K562 (cell line): ENCODE measurements around the gene ZNF644. TPM values are rescaled to one million over a fixed set of nuclear protein-coding genes. Genes with fewer than 3 reads are reported as not detected.

ENCODE experiments used
- ATF4 ChIP-seq: fragments of 450-650 bp; formaldehyde crosslinking; IDR thresholded peaks from 2 replicates; pipeline ENCODE4 v1.4.0; 2022; ENCODE audit warnings: mild to moderate bottlenecking, moderate library complexity
- BRD4 ChIP-seq: fragments of 200-600 bp; sonication (generic); IDR thresholded peaks from 2 replicates; pipeline ENCODE4 v1.6.1; 2017; ENCODE audit warnings: inconsistent platforms
- CBX2 ChIP-seq: fragments of 200-600 bp; sonication (generic); IDR thresholded peaks from one replicate; pipeline ENCODE4 v1.6.1; 2012; ENCODE audit warnings: mild to moderate bottlenecking, low read length, inconsistent platforms; ENCODE audit not compliant: insufficient read depth, poor library complexity, severe bottlenecking
- ELF2 ChIP-seq: fragments of 250-450 bp; sonication (Bioruptor Pico); IDR thresholded peaks from 2 replicates; pipeline ENCODE4 v1.5.0; 2021; ENCODE audit warnings: mild to moderate bottlenecking
- ESRRB ChIP-seq: fragments of 250-450 bp; sonication (Bioruptor Pico); IDR thresholded peaks from 2 replicates; pipeline ENCODE4 v1.5.0; 2020; ENCODE audit warnings: mild to moderate bottlenecking, moderate library complexity, borderline replicate concordance
- FOS ChIP-seq: IDR thresholded peaks from 3 replicates; pipeline ENCODE4 v1.6.1; 2011; ENCODE audit not compliant: insufficient read length; ENCODE audit errors: extremely low read depth
- FOXJ2 ChIP-seq: fragments of 200-800 bp; sonication (Bioruptor generic); IDR thresholded peaks from 2 replicates; pipeline ENCODE4 v1.6.1; 2016; ENCODE audit warnings: missing genetic modification characterization, missing compliant biosample characterization
- GMEB1 ChIP-seq: fragments of 250-450 bp; sonication (Bioruptor Pico); IDR thresholded peaks from 2 replicates; pipeline ENCODE4 v1.4.0; 2020; ENCODE audit warnings: mild to moderate bottlenecking
- KDM2B ChIP-seq: fragments of 250-450 bp; sonication (Bioruptor Pico); IDR thresholded peaks from 2 replicates; pipeline ENCODE4 v1.8.0; 2021; ENCODE audit warnings: mild to moderate bottlenecking, moderate library complexity
- KLF13 ChIP-seq: fragments of 450-650 bp; IDR thresholded peaks from 2 replicates; pipeline ENCODE4 v1.6.1; 2016; ENCODE audit warnings: missing genetic modification characterization, low read depth, mild to moderate bottlenecking, missing compliant biosample characterization, moderate library complexity, borderline replicate concordance
- L3MBTL2 ChIP-seq: fragments of 450-650 bp; IDR thresholded peaks from 2 replicates; pipeline ENCODE4 v1.6.1; 2016; ENCODE audit warnings: mild to moderate bottlenecking, moderate library complexity
- PKNOX1 ChIP-seq: fragments of 450-650 bp; IDR thresholded peaks from 2 replicates; pipeline ENCODE4 v1.6.1; 2016
- SAFB2 ChIP-seq: fragments of 200-400 bp; formaldehyde crosslinking; IDR thresholded peaks from 2 replicates; pipeline ENCODE4 v1.6.1; 2018; ENCODE audit warnings: borderline replicate concordance, low read length, low read depth, moderate library complexity; ENCODE audit not compliant: severe bottlenecking
- SIRT6 ChIP-seq: IDR thresholded peaks from one replicate; pipeline ENCODE4 v1.6.1; 2012; ENCODE audit warnings: low read depth, mild to moderate bottlenecking, control low read depth, inconsistent platforms, low read length, moderate library complexity
- SMAD2 ChIP-seq: fragments of 150-350 bp; IDR thresholded peaks from 2 replicates; pipeline ENCODE4 v1.6.1; 2014; ENCODE audit warnings: low read depth, mild to moderate bottlenecking, low read length
- TEAD4 ChIP-seq, 2 experiments: sonication (generic) in 1 of 2; formaldehyde crosslinking in 1 of 2; IDR thresholded peaks; 2 replicates each; pipeline versions ENCODE4 v1.6.1 to v1.8.0; 2012 to 2022; ENCODE audit warnings: borderline replicate concordance in 1 of 2, inconsistent platforms in 1 of 2, low read length in 1 of 2, mild to moderate bottlenecking in 1 of 2, missing genetic modification reagents in 1 of 2
- ZNF696 ChIP-seq: fragments of 250-450 bp; sonication (Bioruptor Pico); conservative IDR thresholded peaks from 2 replicates; pipeline ENCODE4 v1.4.0; 2020; ENCODE audit warnings: mild to moderate bottlenecking, moderate library complexity
- ZNF785 ChIP-seq: fragments of 250-450 bp; sonication (Bioruptor Pico); IDR thresholded peaks from 2 replicates; pipeline ENCODE4 v1.4.0; 2020; ENCODE audit warnings: mild to moderate bottlenecking
- polyA plus RNA-seq, 8 experiments: library from polyadenylated mRNA; depleted of rRNA in 4 of 8; stranded (reverse) in 5 of 8; unstranded in 3 of 8; fragments of >200 nt; fragmentation: Nextera tagmentation in 2 of 8; fragmentation: Illumina TruSeq in 1 of 8; extraction: Ambion mirVana in 2 of 8; extraction: Trizol in 1 of 8; gene quantifications; 2 replicates each; pipeline versions ENCODE4 v1.2.1 to v1.2.3, GENCODE V29; 2011 to 2014; ENCODE audit warnings: inconsistent platforms in 1 of 8, missing spikeins in 1 of 8
- total RNA-seq, 7 experiments: library from RNA; depleted of rRNA in 6 of 7; stranded (reverse); fragments of >200 nt in 6 of 7; fragmentation: Illumina TruSeq in 2 of 7; extraction: Trizol in 2 of 7; gene quantifications; 2 replicates each; pipeline versions ENCODE4 v1.2.1 to v1.2.3, GENCODE V29; 2011 to 2021; ENCODE audit warnings: low replicate concordance in 1 of 7
- TF ChIP-seq, protein P1 (sequence below): fragments of 450-650 bp; IDR thresholded peaks from 2 replicates; pipeline ENCODE4 v1.6.1; 2018; ENCODE audit not compliant: partially characterized antibody

Gene ZNF644
- total and polyA plus RNA-seq, 9 of the 15 experiments (the other 6 are each of a cell fraction or from before 2014, with no cell fraction given), result 25.3 to 71.4 (median 39.6) TPM

DNA sequence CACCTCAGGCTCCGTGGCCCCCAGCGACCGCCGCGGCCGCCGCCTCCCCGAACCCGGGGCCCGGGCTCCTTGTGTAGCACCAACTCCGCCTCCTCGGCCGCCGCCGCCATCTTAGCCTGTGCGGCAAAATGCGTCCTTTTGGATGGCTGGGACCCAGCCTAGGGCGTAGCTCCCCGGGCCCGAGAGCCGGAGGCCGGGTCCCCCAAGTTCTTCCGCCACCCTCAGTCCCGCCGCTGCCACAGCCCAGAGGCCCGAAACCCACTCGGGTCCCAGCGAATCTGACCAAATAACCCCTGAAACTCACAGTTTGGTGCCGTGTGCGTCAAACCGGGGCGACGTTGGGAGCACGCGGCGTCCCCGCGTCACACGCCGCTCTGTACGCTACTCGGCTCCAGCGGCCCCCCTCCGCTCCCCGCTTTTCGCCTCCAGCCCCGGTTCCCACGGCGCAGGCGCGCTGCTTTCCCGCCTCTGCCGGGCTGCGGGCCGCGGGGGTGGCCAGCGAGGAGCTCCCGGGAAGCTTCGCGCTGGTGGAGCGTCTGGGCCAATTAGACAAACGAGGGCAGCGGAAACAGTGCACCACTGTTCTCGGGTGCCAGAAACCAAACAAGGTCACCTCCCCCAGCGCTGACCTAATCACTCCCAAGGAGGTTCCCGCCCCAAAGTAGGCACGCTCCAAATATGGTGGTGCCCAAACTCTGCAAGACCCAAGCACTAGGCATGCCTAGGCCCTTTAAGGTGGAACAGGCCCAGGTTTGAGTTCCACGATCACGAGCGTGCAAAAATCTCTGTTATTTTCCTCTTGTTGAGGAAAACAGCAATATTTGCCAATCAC, at the start of gene ZNF644 (continued):
- TF ChIP-seq FOS, result no peak
- TF ChIP-seq FOXJ2 (tag), result peak; percentile 34; the same call in 1 of the 2 replicates
- 0 out of 2 replicates have a peak, but pooled peaks have one; percentile 23 for TF ChIP-seq ESRRB (CRISPR knock-in tag)
- TF ChIP-seq KDM2B (CRISPR knock-in tag), result peak; percentile 5; the same call in 1 of the 2 replicates
- peak; percentile 99 for TF ChIP-seq L3MBTL2
- TF ChIP-seq CBX2, result no peak
- TF ChIP-seq KLF13 (tag), result no peak
- no peak for TF ChIP-seq ATF4 (CRISPR knock-in tag)
- TF ChIP-seq SIRT6, result no peak
- peak; percentile 52; the same call in 1 of the 2 replicates for TF ChIP-seq ELF2
- TF ChIP-seq TEAD4 (IDR thresholded peaks at IDR 0.05; ENCODE audit: low read length), result no peak; the same call in 1 of the 2 replicates
- no peak for TF ChIP-seq TEAD4 (CRISPR knock-in tag; IDR thresholded peaks at IDR 0.05; ENCODE audit: borderline replicate concordance)
- peak; percentile 12; the same call in 1 of the 2 replicates for TF ChIP-seq PKNOX1
- no peak for TF ChIP-seq ZNF696 (CRISPR knock-in tag)
- peak; percentile 94 for TF ChIP-seq BRD4
- TF ChIP-seq ZNF785 (CRISPR knock-in tag), result no peak
- TF ChIP-seq SAFB2, result no peak
- peak; percentile 97 for TF ChIP-seq GMEB1 (CRISPR knock-in tag)
- no peak for TF ChIP-seq SMAD2
- TF ChIP-seq, protein P1, sequence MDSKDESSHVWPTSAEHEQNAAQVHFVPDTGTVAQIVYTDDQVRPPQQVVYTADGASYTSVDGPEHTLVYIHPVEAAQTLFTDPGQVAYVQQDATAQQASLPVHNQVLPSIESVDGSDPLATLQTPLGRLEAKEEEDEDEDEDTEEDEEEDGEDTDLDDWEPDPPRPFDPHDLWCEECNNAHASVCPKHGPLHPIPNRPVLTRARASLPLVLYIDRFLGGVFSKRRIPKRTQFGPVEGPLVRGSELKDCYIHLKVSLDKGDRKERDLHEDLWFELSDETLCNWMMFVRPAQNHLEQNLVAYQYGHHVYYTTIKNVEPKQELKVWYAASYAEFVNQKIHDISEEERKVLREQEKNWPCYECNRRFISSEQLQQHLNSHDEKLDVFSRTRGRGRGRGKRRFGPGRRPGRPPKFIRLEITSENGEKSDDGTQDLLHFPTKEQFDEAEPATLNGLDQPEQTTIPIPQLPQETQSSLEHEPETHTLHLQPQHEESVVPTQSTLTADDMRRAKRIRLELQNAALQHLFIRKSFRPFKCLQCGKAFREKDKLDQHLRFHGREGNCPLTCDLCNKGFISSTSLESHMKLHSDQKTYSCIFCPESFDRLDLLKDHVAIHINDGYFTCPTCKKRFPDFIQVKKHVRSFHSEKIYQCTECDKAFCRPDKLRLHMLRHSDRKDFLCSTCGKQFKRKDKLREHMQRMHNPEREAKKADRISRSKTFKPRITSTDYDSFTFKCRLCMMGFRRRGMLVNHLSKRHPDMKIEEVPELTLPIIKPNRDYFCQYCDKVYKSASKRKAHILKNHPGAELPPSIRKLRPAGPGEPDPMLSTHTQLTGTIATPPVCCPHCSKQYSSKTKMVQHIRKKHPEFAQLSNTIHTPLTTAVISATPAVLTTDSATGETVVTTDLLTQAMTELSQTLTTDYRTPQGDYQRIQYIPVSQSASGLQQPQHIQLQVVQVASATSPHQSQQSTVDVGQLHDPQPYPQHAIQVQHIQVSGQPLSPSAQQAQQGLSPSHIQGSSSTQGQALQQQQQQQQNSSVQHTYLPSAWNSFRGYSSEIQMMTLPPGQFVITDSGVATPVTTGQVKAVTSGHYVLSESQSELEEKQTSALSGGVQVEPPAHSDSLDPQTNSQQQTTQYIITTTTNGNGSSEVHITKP, result peak; percentile 95
